Psoas muscle (tissue), 8 donors: Measurements from ENCODE around the gene TMEM204. TPM values are rescaled to one million over a fixed set of nuclear protein-coding genes. Genes with fewer than 3 reads are reported as not detected.

Source experiments
- ATAC-seq, 4 donors: fragments of 200-7000 bp; cut with Tn5 transposase; one replicate each; pipeline ENCODE4 v1.9.1; 2020; ENCODE audit warnings: moderate library complexity in 3 of 4, mild to moderate bottlenecking in 2 of 4
- DNase-seq, 2 donors: peaks; one replicate each; pipeline ENCODE4 v3.0.0-alpha.2; 2020
- H3K27ac ChIP-seq: fragments of 200-600 bp; one replicate; pipeline ENCODE4 v1.8.0; 2022
- H3K27me3 ChIP-seq, 3 donors: fragments of 200-600 bp in 1 of 3; one replicate each; pipeline versions ENCODE4 v1.6.1 to v1.8.0; 2013 to 2022; ENCODE audit warnings: low read length in 2 of 3, mild to moderate bottlenecking in 2 of 3, moderate library complexity in 1 of 3; ENCODE audit not compliant: insufficient read depth in 3 of 3
- H3K36me3 ChIP-seq, 2 donors: fragments of 200-600 bp in 1 of 2; one replicate each; pipeline versions ENCODE4 v1.6.1 to v1.8.0; 2013 to 2022; ENCODE audit warnings: low read depth in 1 of 2, mild to moderate bottlenecking in 1 of 2, moderate library complexity in 1 of 2; ENCODE audit not compliant: insufficient read depth in 1 of 2
- H3K4me1 ChIP-seq: fragments of 200-600 bp; one replicate; pipeline ENCODE4 v1.8.0; 2022
- H3K4me3 ChIP-seq: fragments of 200-600 bp; one replicate; pipeline ENCODE4 v1.8.0; 2022; ENCODE audit warnings: mild to moderate bottlenecking
- H3K9me3 ChIP-seq: fragments of 200-600 bp; one replicate; pipeline ENCODE4 v1.8.0; 2022
- WGBS, 3 donors: extraction: QIAGEN DNeasy Blood & Tissue Kit; methylation state at CpG; one replicate each; pipeline versions ENCODE4 v1.1.6 to v1.1.7; 2013; 5-methylcytosine and 5-hydroxymethylcytosine counted together
- intact Hi-C, 2 donors: fragments of 100-400 bp; cut with DNase I; formaldehyde crosslinking; loops; one replicate each; pipeline versions ENCODE4 v1.11.0 to v1.14.2; 2022
- polyA plus RNA-seq, 3 donors: library from polyadenylated mRNA; stranded (reverse); fragments of 200-250 nt; gene quantifications; one replicate each; pipeline ENCODE4 v1.2.3, GENCODE V29; 2013
- total RNA-seq, 4 donors: library from RNA; stranded (reverse); fragmentation: NEBNext Ultra II Directional in 2 of 4; extraction: Animal tissue kit (Norgen Biotek cat#: 25700) in 2 of 4; gene quantifications; one replicate each; pipeline versions ENCODE4 v1.2.1 to v1.2.4, GENCODE V29; 2021 to 2023
- TF ChIP-seq, protein P1 (sequence below): fragments of 200-600 bp; IDR thresholded peaks from one replicate; pipeline ENCODE4 v1.8.0; 2022; ENCODE audit warnings: antibody characterized with exemption
- donor health status: healthy with polysubstance abuse.
- donor health status: DM: no; HTN: no; CAD: no; lungs with moderate emphysema.
- donor health status: Bipolar disorder and iron deficiency.
- donor health status: healthy.
- donor health status: DM: yes; HTN: yes; CAD: no.
- donor health status: DM: no; HTN: no; CAD: no.
- donor health status: DM: no; HTN: no; CAD: no.
- donor health status: DM: yes; HTN: yes; CAD: no.

TMEM204 gene
- total and polyA plus RNA-seq, 7 donors: 7.5 to 22.3 (median 11.8) TPM

GRCh38 chr16:1528921-1529537, 4.4 kb upstream of the TMEM204 start:
- 90 to 93% (median 92%) methylated on average over 29 of the region's 29 CpGs for WGBS, 3 donors
- H3K4me1 ChIP-seq: peaks cover 11% of the 10 kb centered on the region
- no peak overlapping the region for H3K27ac ChIP-seq
- ATAC-seq: no peak
- no peaks in the 10 kb centered on the region for H3K36me3 ChIP-seq
- TF ChIP-seq, protein P1, sequence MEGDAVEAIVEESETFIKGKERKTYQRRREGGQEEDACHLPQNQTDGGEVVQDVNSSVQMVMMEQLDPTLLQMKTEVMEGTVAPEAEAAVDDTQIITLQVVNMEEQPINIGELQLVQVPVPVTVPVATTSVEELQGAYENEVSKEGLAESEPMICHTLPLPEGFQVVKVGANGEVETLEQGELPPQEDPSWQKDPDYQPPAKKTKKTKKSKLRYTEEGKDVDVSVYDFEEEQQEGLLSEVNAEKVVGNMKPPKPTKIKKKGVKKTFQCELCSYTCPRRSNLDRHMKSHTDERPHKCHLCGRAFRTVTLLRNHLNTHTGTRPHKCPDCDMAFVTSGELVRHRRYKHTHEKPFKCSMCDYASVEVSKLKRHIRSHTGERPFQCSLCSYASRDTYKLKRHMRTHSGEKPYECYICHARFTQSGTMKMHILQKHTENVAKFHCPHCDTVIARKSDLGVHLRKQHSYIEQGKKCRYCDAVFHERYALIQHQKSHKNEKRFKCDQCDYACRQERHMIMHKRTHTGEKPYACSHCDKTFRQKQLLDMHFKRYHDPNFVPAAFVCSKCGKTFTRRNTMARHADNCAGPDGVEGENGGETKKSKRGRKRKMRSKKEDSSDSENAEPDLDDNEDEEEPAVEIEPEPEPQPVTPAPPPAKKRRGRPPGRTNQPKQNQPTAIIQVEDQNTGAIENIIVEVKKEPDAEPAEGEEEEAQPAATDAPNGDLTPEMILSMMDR: no peak
- no peak overlapping the region for H3K4me3 ChIP-seq
- intact Hi-C loops: no loop called here
- H3K9me3 ChIP-seq: no peaks in the 10 kb centered on the region
- DNase-seq: peak in 1 of 2 donors; percentile 54
- no peaks in the 10 kb centered on the region for H3K27me3 ChIP-seq

GRCh38 chr16:1530349-1530882, 3.0 kb upstream of the TMEM204 start:
- ATAC-seq (no peak), DNase-seq (peak in 1 of 2 donors; percentile 39)
- TF ChIP-seq, protein P1: no peak
- H3K27ac ChIP-seq: peak overlapping the region; percentile 79
- H3K4me1 ChIP-seq: peaks cover 11% of the 10 kb centered on the region
- H3K4me3 ChIP-seq: peak overlapping the region; percentile 36
- WGBS, 3 donors: 80 to 87% (median 86%) methylated on average over 27 of the region's 27 CpGs
- no peaks in the 10 kb centered on the region for H3K36me3 ChIP-seq
- intact Hi-C loops: loop anchor here in 1 of 2 donors (5.0 kb wide), 1 partner anchor 38 kb away; the partner anchor contains the start of gene TELO2
- no peaks in the 10 kb centered on the region for H3K27me3 ChIP-seq
- no peaks in the 10 kb centered on the region for H3K9me3 ChIP-seq

DNA sequence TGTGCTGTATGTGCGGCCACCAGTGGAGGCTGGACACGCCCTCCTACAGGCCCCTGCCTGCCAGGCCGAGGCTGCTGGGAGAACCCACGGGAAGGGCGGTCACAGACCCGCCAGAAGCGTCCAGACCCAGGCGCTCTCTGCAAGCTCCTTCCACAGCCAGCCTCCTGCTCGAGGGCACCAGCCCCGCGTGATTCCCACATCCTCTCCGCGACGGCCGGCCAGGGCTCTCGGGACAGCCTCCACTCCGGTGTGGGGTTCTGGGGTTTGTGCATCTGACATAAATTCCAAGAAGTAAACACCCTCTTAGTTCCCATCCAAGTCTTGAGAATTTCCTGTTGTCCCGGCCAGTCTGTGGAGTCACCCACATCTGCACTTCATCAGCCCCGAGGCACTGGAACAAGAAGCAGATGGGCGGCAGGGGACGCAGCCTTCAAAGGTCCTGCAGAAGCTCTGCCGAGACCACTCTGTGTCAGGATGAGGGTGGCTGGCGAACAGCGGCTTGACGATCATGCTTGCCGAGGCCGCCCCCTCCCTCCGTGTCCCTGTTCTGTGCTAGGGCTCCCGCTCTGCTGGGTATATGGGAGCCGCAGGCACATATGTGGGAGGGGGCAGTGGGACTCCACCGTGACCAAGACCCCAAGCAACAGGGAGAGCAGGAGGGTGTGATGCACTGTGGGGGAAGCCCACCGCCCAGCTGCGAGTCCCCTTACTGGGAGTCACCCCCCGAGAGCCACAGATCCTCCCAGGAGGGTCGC, 2.4 kb upstream of the TMEM204 start:
- Histone ChIP-seq H3K4me1 (peaks cover 11% of the 10 kb centered on the region), H3K9me3 (no peaks in the 10 kb centered on the region), H3K27me3 (no peaks in the 10 kb centered on the region), H3K27ac (peak overlapping the region; percentile 79), H3K36me3 (no peaks in the 10 kb centered on the region), H3K4me3 (peak overlapping the region; percentile 36)
- ATAC-seq (peak in 3 of 4 donors; percentile 10 to 12 (median 12)), DNase-seq (peak; percentile 82 to 86)
- 70 to 75% (median 71%) methylated on average over 34 to 35 of the region's 35 CpGs for WGBS, 3 donors
- intact Hi-C loops: loop anchor here in 1 of 2 donors (5.0 kb wide), 1 partner anchor 39 kb away; the partner anchor contains the start of gene TELO2
- TF ChIP-seq, protein P1: no peak

- H3K4me1 ChIP-seq: peaks cover 11% of the 10 kb centered on the region
- H3K36me3 ChIP-seq: no peaks in the 10 kb centered on the region
- H3K9me3 ChIP-seq: no peaks in the 10 kb centered on the region
- H3K27ac ChIP-seq: peak overlapping the region; percentile 79
- DNase-seq (no peak), ATAC-seq (no peak)
- peak overlapping the region; percentile 36 for H3K4me3 ChIP-seq
- H3K27me3 ChIP-seq: no peaks in the 10 kb centered on the region
- 77 to 84% (median 81%) methylated on average over 14 of the region's 14 CpGs for WGBS, 3 donors
- TF ChIP-seq, protein P1: no peak
- intact Hi-C loops: loop anchor here in 1 of 2 donors (5.0 kb wide), 1 partner anchor 39 kb away; the partner anchor contains the start of gene TELO2
Measured at GRCh38 chr16:1531638-1531910, 1.9 kb upstream of the TMEM204 start.
